22Rv1 (cell line): ENCODE results near the gene MYMX.

Source experiments
- H3K27ac ChIP-seq: fragments of 450-650 bp; 2 replicates; pipeline ENCODE4 v1.5.1; 2017
- ZFX ChIP-seq: fragments of 450-650 bp; IDR thresholded peaks from 2 replicates; pipeline ENCODE4 v1.6.1; 2017; ENCODE audit warnings: antibody characterized with exemption, borderline replicate concordance
- TF ChIP-seq, protein P1 (sequence below): fragments of 450-650 bp; IDR thresholded peaks from 2 replicates; pipeline ENCODE4 v1.5.1; 2017; ENCODE audit warnings: mild to moderate bottlenecking

MYMX gene

DNA sequence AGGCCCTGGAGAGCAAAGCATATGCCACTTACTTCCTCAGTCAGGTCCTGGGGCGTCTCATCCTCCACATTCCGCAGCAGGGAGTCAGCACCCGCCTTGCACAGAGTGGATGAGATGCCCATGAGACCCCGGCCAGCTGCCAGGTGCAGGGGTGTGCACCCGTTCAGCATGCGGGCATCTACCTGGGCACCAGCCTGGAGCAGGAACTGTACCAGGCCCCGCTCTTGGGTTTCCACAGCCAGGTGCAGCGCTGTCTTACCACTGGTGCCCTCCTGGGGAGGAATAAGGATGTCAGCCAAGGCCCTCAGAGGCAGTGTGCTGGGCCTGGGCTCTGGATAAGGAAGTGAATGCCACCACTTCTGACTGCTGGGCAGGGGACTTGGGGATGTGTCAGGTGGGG is 43.3 kb downstream of the MYMX start:
- no peak for TF ChIP-seq ZFX
- TF ChIP-seq, protein P1, sequence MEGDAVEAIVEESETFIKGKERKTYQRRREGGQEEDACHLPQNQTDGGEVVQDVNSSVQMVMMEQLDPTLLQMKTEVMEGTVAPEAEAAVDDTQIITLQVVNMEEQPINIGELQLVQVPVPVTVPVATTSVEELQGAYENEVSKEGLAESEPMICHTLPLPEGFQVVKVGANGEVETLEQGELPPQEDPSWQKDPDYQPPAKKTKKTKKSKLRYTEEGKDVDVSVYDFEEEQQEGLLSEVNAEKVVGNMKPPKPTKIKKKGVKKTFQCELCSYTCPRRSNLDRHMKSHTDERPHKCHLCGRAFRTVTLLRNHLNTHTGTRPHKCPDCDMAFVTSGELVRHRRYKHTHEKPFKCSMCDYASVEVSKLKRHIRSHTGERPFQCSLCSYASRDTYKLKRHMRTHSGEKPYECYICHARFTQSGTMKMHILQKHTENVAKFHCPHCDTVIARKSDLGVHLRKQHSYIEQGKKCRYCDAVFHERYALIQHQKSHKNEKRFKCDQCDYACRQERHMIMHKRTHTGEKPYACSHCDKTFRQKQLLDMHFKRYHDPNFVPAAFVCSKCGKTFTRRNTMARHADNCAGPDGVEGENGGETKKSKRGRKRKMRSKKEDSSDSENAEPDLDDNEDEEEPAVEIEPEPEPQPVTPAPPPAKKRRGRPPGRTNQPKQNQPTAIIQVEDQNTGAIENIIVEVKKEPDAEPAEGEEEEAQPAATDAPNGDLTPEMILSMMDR, result no peak
- H3K27ac ChIP-seq, result no peak overlapping the region

DNA sequence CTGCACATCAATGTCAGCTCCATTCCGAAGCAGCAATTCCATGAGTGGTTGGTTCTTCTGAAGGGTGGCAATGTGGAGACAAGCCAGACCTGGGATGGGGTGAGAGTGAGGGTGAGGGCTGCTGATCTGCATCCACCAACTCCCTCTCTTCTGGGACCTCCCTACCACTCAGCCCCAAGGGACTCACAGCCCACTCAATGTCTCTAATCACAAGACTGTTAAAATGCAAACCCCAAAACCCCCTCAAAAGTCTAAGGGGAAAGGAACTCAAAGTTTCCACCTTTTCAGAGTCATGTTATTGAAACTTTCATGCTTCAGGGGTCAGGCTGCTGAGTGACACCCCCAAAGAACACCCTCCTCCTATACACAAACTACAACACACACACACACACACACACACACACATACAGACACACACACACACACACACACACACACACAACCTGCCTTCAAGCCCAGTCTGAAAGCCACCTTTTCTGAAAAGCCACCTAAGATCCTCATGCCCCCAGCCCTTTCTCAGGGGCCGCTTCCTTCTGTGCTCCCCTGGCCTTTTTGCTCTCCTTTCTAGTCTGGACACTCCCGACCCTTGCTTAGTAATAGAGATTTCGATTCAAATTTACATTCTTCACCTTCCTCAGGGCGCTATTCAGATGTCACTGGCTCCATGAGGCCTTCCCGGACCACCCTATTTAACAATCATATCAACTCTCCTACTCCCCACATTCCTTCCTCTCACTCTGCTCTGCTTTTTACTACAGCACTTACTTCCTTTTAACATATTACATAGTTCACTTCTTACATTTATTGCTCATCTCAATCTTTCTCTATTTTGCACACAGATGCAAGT is 43.9 kb downstream of the MYMX start:
- no peak overlapping the region for H3K27ac ChIP-seq

DNA sequence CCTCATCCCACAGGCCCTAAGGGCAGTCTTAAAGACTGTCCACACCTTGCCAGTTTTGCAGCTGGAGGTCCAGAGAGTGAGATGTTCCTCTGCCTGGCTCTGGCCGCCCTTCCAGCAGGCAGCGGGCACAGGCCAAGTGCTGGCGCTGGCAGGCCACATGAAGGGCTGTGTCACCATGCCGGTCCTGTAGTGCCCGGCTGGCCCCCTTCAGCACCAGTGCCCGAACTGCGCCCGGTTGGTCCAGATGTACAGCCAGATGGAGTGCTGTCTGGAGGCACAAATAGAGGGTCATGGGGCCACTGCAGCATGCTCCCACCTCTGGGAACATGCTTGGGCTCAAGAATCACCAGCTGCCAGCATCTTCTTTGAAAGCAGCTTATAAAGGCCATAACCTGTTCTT is 44.9 kb downstream of the MYMX start:
- H3K27ac ChIP-seq, result no peak overlapping the region
- TF ChIP-seq ZFX, result no peak
- TF ChIP-seq, protein P1, result no peak

More for the DNA sequence above, 43.9 kb downstream of the MYMX start:
- TF ChIP-seq, protein P1, result no peak
- TF ChIP-seq ZFX, result no peak

DNA sequence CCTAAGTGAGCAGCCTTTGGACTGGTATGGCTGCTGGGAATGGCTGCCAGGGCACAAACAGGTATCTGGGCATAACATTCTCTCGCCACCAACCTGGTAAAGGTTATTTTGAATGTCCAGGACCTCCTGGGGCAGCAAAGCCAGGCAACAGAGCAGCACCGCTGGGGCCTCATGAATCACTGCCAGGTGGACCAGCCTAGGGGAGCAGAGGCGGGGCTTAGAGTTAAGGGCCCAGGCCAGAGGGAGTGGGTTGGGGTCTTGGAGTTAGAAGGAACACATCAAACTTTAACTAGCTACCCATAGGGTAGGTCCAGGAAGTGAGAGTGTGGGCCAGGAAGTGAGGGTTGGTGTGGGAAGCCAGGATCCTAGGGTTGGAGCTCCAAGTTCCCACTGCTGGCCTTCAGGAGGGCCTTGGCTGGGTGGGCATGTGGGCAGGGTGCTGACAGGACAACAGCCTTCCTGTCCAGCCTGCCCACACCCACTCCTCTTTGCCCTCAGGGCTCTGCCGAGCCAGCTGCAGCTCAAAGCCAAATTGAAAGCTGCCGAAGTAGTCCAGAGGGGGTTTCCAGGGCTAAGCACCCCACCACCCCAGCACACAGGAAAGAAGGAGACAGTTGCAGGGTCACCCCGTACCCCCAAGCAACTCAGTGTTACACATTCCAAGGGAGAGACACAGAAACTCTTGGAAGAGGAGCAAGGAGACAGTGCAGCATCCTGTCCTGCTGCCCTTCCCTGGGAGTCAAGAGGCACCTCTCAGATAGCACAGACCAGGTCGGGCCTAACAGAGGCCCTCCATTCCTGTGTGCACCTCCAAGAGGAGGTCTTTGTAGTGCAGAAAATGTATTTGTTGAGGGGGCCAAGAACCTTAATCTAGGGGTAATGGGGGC is 46.0 kb downstream of the MYMX start:
- TF ChIP-seq ZFX, result no peak
- TF ChIP-seq, protein P1, result no peak
- H3K27ac ChIP-seq, result no peak overlapping the region

DNA sequence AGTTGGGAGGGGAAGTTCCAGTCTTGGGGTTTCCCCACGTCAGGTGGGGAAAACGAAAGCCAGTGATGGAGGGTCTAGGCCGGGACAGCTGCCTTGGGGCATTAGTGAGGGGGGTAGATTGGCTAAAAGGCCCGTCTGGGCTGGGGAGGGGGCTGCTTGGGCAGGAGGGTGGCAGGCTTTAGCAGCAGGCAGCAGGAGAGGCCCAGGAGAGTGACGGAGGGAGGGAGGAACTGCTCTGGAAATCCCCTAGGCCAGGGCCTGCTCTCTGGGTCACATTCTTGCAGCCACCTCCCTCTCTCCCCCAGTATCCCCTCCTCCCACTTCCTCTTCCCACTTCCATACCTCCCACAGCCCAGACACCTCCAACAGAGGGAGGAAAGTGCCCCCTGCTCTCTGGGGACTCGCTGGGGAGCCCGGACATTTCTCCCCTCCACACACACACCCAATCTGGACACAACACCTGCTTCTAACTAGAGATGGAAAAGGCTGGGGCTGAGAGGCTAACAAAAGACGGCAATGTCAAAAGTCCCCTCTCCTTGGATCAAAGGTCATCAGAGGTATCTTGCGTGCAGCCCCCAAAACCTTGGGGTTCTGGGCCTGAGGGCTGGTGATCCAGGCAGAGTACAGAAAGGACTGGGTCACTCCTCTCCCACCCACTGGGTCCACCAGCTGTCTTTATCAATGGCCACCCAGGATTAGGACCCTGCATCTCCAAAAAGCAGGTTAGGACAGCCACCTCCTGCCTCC is 46.8 kb downstream of the MYMX start:
- TF ChIP-seq, protein P1, result no peak
- no peak for TF ChIP-seq ZFX
- no peak overlapping the region for H3K27ac ChIP-seq

DNA sequence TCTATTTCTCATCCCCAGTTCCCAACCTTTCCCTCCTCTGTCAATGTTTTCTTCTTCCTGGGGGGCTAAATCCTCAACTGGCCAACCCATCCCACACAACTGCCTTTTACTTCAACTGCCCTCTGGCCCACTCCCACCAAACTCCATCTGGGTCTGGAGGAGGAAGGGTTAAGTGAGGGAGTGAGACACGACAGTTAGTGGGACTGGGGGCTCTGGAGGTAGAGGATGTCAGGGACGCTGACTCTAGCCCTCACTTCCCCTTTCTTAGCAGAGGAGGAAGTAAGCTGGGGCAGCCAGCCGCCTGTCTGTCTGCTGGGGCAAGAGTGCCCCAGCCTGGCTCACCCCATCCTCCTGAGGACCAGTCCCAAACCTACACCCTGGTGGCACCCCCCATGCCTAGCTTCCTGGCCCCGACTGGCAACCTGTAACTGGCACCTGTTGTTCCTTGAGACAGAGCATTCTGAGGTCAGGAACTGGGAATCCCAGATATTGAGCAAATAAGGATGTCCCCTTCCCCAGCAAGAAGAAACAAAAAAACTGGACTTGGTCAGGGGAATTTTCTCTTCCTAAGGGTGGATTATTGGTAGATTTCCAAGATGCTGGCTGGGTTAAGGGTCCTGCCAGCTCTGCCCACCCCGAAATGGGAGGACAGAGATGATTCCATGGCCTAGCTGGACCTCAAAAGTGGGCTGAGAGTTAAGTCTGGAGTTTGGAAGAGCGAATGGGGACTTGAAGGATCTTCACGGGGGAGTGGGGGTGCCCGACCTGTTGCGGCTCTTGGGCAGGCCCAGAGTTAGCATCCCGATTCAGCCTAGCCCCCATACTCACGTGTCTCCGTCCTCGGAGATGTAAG is 47.7 kb downstream of the MYMX start:
- TF ChIP-seq ZFX, result no peak
- TF ChIP-seq, protein P1, result no peak
- peak overlapping the region; percentile 64 for H3K27ac ChIP-seq
